Memory B cell (primary cell): ENCODE results near the gene KRTAP10-7.
"Not testable (repeated sequence)": the region's sequence is repeated elsewhere in the genome, so short reads cannot be mapped to it uniquely, and the experiment has no call there.

Experiments
- ATAC-seq: fragments of 150-1000 bp; cut with Tn5 transposase; 2 replicates; pipeline ENCODE4 v1.10.0; 2021; ENCODE audit warnings: low read depth, mild to moderate bottlenecking, moderate library complexity
- DNase-seq, 2 donors: peaks; one replicate each; pipeline ENCODE4 v3.0.0; 2022; ENCODE audit warnings: low spot score in 2 of 2
- H3K27ac Mint-ChIP-seq: one replicate; pipeline ENCODE4 v1.8.0; 2022; ENCODE audit warnings: mild to moderate bottlenecking, moderate library complexity, mixed read lengths
- H3K27me3 Mint-ChIP-seq: one replicate; pipeline ENCODE4 v1.8.0; 2022; ENCODE audit warnings: mixed read lengths
- H3K36me3 Mint-ChIP-seq: one replicate; pipeline ENCODE4 v1.8.0; 2022; ENCODE audit warnings: mild to moderate bottlenecking, mixed read lengths
- H3K4me1 Mint-ChIP-seq: one replicate; pipeline ENCODE4 v1.8.0; 2022; ENCODE audit warnings: mixed read lengths
- H3K4me3 Mint-ChIP-seq: one replicate; pipeline ENCODE4 v1.8.0; 2022; ENCODE audit warnings: mild to moderate bottlenecking, moderate library complexity, mixed read lengths
- H3K9me3 Mint-ChIP-seq: one replicate; pipeline ENCODE4 v1.8.0; 2022; ENCODE audit warnings: mixed read lengths

Gene KRTAP10-7, protein sequence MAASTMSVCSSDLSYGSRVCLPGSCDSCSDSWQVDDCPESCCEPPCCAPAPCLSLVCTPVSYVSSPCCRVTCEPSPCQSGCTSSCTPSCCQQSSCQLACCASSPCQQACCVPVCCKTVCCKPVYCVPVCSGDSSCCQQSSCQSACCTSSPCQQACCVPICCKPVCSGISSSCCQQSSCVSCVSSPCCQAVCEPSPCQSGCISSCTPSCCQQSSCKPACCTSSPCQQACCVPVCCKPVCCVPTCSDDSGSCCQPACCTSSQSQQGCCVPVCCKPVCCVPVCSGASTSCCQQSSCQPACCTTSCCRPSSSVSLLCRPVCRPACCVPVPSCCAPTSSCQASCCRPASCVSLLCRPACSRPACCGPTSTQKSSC

DNA sequence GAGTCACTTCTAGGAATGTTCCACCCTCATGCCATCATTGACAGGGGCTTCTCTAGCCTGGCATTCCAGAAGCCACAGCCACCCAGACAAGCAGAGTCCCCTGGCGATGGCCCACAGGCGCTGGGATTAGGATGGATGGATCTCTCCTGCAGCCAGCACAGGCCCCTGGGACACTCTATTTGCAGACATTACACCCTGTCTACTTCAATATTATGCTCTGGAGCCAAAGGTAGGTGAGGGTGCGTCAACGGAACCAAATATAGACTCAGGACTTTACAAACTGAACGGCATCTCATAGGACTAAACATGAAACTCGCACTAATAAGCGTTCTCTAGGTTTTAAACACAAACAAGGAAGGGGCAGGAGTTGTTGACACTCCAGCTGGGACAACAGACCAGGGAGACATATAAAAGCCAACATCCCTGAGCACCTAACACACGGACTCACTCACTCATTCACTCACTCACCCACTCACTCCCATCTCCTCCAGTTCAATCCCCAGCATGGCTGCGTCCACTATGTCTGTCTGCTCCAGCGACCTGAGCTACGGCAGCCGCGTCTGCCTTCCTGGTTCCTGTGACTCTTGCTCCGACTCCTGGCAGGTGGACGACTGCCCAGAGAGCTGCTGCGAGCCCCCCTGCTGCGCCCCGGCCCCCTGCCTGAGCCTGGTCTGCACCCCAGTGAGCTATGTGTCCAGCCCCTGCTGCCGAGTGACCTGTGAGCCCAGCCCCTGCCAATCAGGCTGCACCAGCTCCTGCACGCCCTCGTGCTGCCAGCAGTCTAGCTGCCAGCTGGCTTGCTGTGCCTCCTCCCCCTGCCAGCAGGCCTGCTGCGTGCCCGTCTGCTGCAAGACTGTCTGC is at the start of gene KRTAP10-7:
KRTAP10-7 (plus strand) TSS at position 480 of the 861 bp plus-strand sequence; CDS start at position 505, 25 bp downstream.
- not testable (repeated sequence) for H3K4me3 Mint-ChIP-seq, DNase-seq, H3K36me3 Mint-ChIP-seq, ATAC-seq, H3K9me3 Mint-ChIP-seq, H3K4me1 Mint-ChIP-seq
- H3K27ac Mint-ChIP-seq, result peak within 1 kb of the TSS; percentile 68
- H3K27me3 Mint-ChIP-seq, result peaks cover 25% of the 10 kb centered on the region

GRCh38 chr21:44550807-44551206 is 49.6 kb upstream of the KRTAP10-7 start:
- DNase-seq (no peak), ATAC-seq (no peak)
- Mint-ChIP-seq H3K36me3 (peaks cover 11% of the 10 kb centered on the region), H3K9me3 (peaks cover 13% of the 10 kb centered on the region), H3K4me3 (no peak overlapping the region), H3K27me3 (peaks cover 26% of the 10 kb centered on the region), H3K4me1 (peaks cover 9% of the 10 kb centered on the region), H3K27ac (no peak overlapping the region)

DNA sequence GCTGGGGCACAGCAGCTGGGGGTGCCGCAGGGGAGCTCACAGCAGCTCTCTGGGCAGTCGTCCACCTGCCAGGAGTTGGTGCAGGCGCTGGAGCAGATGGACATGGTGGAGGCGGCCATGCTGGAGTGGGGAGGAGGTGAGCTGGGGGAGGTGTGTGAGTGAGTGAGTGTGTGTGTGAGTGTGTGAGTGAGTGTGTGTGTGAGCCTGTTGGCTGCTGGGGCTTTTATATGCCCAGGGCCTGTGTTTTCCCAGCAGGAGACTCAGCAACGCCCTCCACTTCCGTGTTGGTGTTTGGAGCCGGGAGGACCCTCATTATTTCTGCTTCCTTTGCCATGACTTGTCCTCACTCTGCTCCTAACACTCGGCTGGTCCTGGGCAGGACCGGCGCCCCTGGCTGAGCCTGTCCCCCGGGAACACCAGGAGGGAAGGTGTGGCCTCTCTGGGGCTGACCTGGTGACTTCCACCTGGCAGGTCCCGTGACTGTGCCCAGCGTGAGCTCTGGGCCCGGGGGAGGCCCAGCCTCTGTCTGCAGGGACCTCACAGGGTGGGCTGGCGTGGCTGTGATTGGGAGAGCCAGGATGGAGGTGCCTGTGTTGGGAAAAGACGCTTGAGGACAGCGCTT is 48.9 kb upstream of the KRTAP10-7 start, which contains the start of gene KRTAP10-2:
KRTAP10-2 (minus strand) TSS at position 166 of the 622 bp plus-strand sequence; CDS start at position 119, 47 bp downstream.
- peaks cover 13% of the 10 kb centered on the region for H3K9me3 Mint-ChIP-seq
- H3K4me1 Mint-ChIP-seq, result peaks cover 9% of the 10 kb centered on the region
- no peak within 1 kb of the TSS for H3K4me3 Mint-ChIP-seq
- H3K27ac Mint-ChIP-seq, result no peak within 1 kb of the TSS
- peaks cover 13% of the 10 kb centered on the region for H3K36me3 Mint-ChIP-seq
- no peak for ATAC-seq
- DNase-seq, result no peak
- peaks cover 26% of the 10 kb centered on the region for H3K27me3 Mint-ChIP-seq

GRCh38 chr21:44552136-44552535 is 48.3 kb upstream of the KRTAP10-7 start:
- Mint-ChIP-seq H3K4me1 (peaks cover 9% of the 10 kb centered on the region), H3K4me3 (no peak overlapping the region), H3K27me3 (peaks cover 26% of the 10 kb centered on the region), H3K36me3 (peaks cover 8% of the 10 kb centered on the region), H3K27ac (no peak overlapping the region), H3K9me3 (peaks cover 6% of the 10 kb centered on the region)
- DNase-seq, result no peak
- ATAC-seq, result no peak

GRCh38 chr21:44552681-44553080 is 47.7 kb upstream of the KRTAP10-7 start:
- H3K27me3 Mint-ChIP-seq, result peaks cover 27% of the 10 kb centered on the region
- H3K4me3 Mint-ChIP-seq, result no peak overlapping the region
- H3K4me1 Mint-ChIP-seq, result peaks cover 7% of the 10 kb centered on the region
- DNase-seq (no peak), ATAC-seq (no peak)
- peaks cover 5% of the 10 kb centered on the region for H3K36me3 Mint-ChIP-seq
- no peak overlapping the region for H3K27ac Mint-ChIP-seq
- peaks cover 2% of the 10 kb centered on the region for H3K9me3 Mint-ChIP-seq

DNA sequence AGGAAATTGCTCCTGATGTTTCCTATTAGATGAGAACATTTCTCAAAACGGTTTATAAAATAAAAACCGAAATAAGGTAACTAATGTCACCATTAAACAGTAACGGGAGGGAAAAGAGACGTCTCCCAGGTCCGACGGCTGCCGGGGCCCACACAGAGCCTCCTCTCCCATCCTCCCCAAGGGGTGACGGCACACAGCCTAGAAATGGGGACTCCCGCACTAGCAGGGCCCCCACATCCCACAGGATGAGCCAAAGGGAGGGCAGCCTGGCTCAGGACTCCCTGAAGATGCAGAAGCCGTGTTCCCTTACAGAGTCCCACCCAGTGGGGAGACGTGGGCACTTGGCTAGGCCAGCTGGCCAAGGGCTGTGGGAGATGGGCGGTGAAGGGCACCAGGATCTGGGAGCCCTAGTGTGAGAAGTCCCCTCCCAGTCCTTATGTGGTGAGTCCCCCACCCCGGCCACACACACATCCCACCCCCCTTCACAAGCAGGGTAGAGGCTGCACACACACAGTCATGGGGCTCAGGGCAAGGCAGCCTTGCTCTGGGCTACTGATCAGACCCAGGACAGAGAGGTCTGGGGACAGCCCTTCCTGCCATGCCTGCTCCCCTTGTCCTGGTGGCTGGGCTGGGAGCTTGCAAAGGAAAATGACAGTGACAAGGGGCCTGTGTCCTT is 45.1 kb upstream of the KRTAP10-7 start:
- no peak overlapping the region for H3K27ac Mint-ChIP-seq
- no peak overlapping the region for H3K4me3 Mint-ChIP-seq
- peaks cover 21% of the 10 kb centered on the region for H3K27me3 Mint-ChIP-seq
- H3K4me1 Mint-ChIP-seq, result peaks cover 8% of the 10 kb centered on the region
- no peak for ATAC-seq
- H3K36me3 Mint-ChIP-seq, result peaks cover 7% of the 10 kb centered on the region
- peaks cover 4% of the 10 kb centered on the region for H3K9me3 Mint-ChIP-seq
- DNase-seq, result no peak

GRCh38 chr21:44556879-44557278 is 43.5 kb upstream of the KRTAP10-7 start:
- peak in 1 of 2 donors; percentile 9 for DNase-seq
- peak; percentile 88 for ATAC-seq
- H3K27me3 Mint-ChIP-seq, result peaks cover 14% of the 10 kb centered on the region
- no peak overlapping the region for H3K4me3 Mint-ChIP-seq
- peaks cover 11% of the 10 kb centered on the region for H3K9me3 Mint-ChIP-seq
- H3K27ac Mint-ChIP-seq, result no peak overlapping the region
- H3K36me3 Mint-ChIP-seq, result peaks cover 10% of the 10 kb centered on the region
- peaks cover 8% of the 10 kb centered on the region for H3K4me1 Mint-ChIP-seq

DNA sequence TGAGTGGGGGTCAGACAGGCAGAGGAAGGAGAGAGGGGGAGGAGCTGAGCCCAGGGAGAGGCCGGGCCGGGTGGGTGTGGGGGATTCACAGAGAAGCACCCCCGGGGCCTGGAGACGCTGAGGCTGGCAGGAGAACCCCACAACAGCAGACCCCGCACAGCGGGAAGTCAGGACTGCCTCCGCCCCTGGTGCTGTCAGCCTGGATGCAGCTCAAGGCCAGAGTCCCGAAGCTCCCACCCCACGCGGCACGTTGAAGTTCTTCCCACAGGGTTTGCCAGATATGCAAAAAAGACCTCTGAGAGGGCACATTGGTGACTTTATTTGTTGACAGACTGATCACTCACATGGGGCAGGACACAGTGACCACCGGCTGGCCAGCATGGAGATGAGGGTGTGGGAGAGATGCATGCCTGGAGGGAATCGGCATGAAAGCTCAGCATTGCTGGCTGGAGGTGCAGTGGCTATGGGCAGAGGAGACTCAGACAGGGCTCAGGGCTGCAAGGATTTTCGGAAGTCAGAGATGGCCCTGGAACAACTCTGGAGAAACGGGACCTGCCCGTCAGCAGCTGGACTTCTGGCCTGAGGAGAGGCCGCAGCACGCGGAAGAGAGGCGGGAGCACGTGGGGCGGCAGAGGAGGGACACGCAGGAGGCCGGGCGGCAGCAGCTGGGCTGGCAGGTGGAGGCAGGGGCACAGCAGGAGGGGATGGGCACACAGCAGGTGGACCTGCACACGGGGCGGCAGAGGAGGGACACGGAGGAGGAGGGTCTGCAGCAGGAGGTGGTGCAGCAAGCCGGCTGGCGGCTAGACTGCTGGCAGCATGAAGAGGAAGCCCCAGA is 42.7 kb upstream of the KRTAP10-7 start:
- Mint-ChIP-seq H3K27me3 (peaks cover 14% of the 10 kb centered on the region), H3K27ac (peak overlapping the region; percentile 39), H3K9me3 (peaks cover 17% of the 10 kb centered on the region), H3K36me3 (peaks cover 14% of the 10 kb centered on the region), H3K4me1 (peaks cover 11% of the 10 kb centered on the region), H3K4me3 (no peak overlapping the region)
- no peak for ATAC-seq
- no peak for DNase-seq

DNA sequence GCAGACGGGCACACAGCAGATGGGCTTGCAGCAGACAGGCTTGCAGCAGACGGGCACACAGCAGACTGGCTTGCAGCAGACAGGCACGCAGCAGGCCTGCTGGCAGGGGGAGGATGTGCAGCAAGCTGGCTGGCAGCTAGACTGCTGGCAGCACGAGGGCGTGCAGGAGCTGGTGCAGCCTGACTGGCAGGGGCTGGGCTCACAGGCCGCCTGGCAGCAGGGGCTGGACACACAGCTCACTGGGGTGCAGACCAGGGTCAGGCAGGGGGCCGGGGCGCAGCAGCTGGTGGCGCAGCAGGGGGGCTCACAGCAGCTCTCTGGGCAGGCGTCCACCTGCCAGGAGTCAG is 42.1 kb upstream of the KRTAP10-7 start:
- Mint-ChIP-seq H3K27me3 (peaks cover 14% of the 10 kb centered on the region), H3K9me3 (peaks cover 21% of the 10 kb centered on the region), H3K36me3 (peaks cover 15% of the 10 kb centered on the region), H3K4me1 (peaks cover 11% of the 10 kb centered on the region)
- not testable (repeated sequence) for H3K27ac Mint-ChIP-seq, DNase-seq, ATAC-seq, H3K4me3 Mint-ChIP-seq

- Mint-ChIP-seq H3K27ac (peak within 1 kb of the TSS; percentile 39), H3K36me3 (peaks cover 15% of the 10 kb centered on the region), H3K4me1 (peaks cover 11% of the 10 kb centered on the region), H3K9me3 (peaks cover 22% of the 10 kb centered on the region), H3K4me3 (no peak within 1 kb of the TSS), H3K27me3 (peaks cover 14% of the 10 kb centered on the region)
- no peak for DNase-seq
- no peak for ATAC-seq
These were observed 41.7 kb upstream of the KRTAP10-7 start, which contains the start of gene KRTAP10-3 for GRCh38 chr21:44558695-44559094. KRTAP10-3 (minus strand) TSS chr21:44558795; CDS start chr21:44558715, 80 bp downstream.

DNA sequence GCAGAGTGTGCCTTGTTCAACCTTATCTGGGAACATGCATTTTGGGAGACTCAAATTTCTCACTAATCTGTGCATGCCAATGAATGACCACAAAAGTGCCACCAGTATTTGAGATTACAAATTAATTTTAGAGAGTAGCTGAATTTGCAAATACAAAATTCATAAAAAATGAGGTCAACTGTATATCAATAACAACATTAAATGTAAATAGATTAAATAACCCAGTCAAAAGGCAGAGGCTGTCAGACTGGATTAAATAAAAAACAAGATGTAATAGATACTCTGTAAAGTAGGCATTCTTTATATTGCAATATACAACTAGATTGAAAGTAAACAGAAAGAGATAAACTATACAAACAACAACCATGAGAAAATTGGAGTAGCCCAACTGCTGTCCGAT is 36.3 kb upstream of the KRTAP10-7 start:
- H3K9me3 Mint-ChIP-seq, result peaks cover 22% of the 10 kb centered on the region
- peaks cover 22% of the 10 kb centered on the region for H3K4me1 Mint-ChIP-seq
- peak overlapping the region; percentile 90 for H3K27ac Mint-ChIP-seq
- no peak overlapping the region for H3K4me3 Mint-ChIP-seq
- DNase-seq (no peak), ATAC-seq (no peak)
- peaks cover 10% of the 10 kb centered on the region for H3K36me3 Mint-ChIP-seq
- peaks cover 2% of the 10 kb centered on the region for H3K27me3 Mint-ChIP-seq

GRCh38 chr21:44564886-44565598 is 35.4 kb upstream of the KRTAP10-7 start:
- Mint-ChIP-seq H3K36me3 (peaks cover 8% of the 10 kb centered on the region), H3K9me3 (peaks cover 20% of the 10 kb centered on the region), H3K4me1 (peaks cover 22% of the 10 kb centered on the region), H3K4me3 (peak overlapping the region; percentile 30), H3K27ac (peak overlapping the region; percentile 90), H3K27me3 (peaks cover 1% of the 10 kb centered on the region)
- ATAC-seq (peak; percentile 69), DNase-seq (peak in 1 of 2 donors; percentile 8)
